ENCODE data around the gene COL27A1. TPM values are rescaled to one million over a fixed set of nuclear protein-coding genes. Genes with fewer than 3 reads are reported as not detected.

COL27A1 gene
- total RNA-seq, 2 experiments from 2014 or later, result not detected

DNA sequence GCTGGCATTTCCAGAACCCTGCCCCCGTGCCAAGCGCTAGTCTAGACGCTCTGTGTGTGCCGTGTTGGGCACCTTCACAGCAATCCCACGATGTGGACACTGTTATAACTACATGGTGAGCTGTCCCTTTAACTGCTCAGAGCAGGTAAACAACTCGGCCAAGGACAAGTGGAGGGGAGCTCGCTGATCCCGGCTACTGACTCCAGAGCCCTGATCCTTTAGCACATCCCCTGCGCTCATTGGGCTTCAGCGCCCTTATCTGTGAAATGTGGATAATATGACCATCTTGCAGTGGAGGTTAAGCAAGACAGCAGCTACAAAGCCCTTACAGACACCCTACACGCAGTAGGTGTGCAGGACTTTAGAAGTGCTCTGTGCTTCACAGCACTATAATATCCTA, 190.8 kb downstream of the COL27A1 start:
- Histone ChIP-seq H3K36me3 (ENCODE audit: insufficient read depth, low read length) (peaks cover 95% of the 10 kb centered on the region), H3K4me2 (ENCODE audit: low read length) (no peak overlapping the region), H3K4me3 (ENCODE audit: low read depth, low read length, poor library complexity, severe bottlenecking) (no peak overlapping the region), H2AFZ (ENCODE audit: low read length) (no peak overlapping the region), H3K9me2 (ENCODE audit: insufficient read depth, low read length) (no peaks in the 10 kb centered on the region), H3K9me3 (ENCODE audit: low read length) (no peaks in the 10 kb centered on the region), H3K27ac (ENCODE audit: low read depth, low read length, poor library complexity, severe bottlenecking) (no peak overlapping the region), H3K4me1 (ENCODE audit: insufficient read depth, low read length, poor library complexity, severe bottlenecking) (peaks cover 25% of the 10 kb centered on the region), H3K79me2 (ENCODE audit: insufficient read depth, low read depth, low read length) (no peaks in the 10 kb centered on the region), H4K20me1 (ENCODE audit: insufficient read depth, low read length) (no peaks in the 10 kb centered on the region)
- DNase-seq (ENCODE audit: low spot score), result no peak
- TF ChIP-seq, protein P1, sequence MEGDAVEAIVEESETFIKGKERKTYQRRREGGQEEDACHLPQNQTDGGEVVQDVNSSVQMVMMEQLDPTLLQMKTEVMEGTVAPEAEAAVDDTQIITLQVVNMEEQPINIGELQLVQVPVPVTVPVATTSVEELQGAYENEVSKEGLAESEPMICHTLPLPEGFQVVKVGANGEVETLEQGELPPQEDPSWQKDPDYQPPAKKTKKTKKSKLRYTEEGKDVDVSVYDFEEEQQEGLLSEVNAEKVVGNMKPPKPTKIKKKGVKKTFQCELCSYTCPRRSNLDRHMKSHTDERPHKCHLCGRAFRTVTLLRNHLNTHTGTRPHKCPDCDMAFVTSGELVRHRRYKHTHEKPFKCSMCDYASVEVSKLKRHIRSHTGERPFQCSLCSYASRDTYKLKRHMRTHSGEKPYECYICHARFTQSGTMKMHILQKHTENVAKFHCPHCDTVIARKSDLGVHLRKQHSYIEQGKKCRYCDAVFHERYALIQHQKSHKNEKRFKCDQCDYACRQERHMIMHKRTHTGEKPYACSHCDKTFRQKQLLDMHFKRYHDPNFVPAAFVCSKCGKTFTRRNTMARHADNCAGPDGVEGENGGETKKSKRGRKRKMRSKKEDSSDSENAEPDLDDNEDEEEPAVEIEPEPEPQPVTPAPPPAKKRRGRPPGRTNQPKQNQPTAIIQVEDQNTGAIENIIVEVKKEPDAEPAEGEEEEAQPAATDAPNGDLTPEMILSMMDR (conservative IDR thresholded peaks at IDR 0.05; ENCODE audit: low read length), result no peak
- no peak for TF ChIP-seq EZH2phosphoT487 (IDR thresholded peaks at IDR 0.05; ENCODE audit: borderline replicate concordance, low read depth, low read length)
- intact Hi-C loops (cut with micrococcal nuclease; ENCODE audit: unreplicated experiment), result no loop called here
- POLR2A ChIA-PET, result no interaction called here
- CTCF ChIA-PET (ENCODE audit: unreplicated experiment), result no interaction called here
- BruUV-seq (replicated peaks), result no TSS peak

GRCh38 chr9:114347675-114348074, 192.3 kb downstream of the COL27A1 start:
- no peak overlapping the region for H3K4me3 ChIP-seq (ENCODE audit: low read depth, low read length, poor library complexity, severe bottlenecking)
- no peaks in the 10 kb centered on the region for H4K20me1 ChIP-seq (ENCODE audit: insufficient read depth, low read length)
- H3K36me3 ChIP-seq (ENCODE audit: insufficient read depth, low read length), result peaks cover 96% of the 10 kb centered on the region
- H2AFZ ChIP-seq (ENCODE audit: low read length), result no peak overlapping the region
- no TSS peak for BruUV-seq (replicated peaks)
- no peaks in the 10 kb centered on the region for H3K79me2 ChIP-seq (ENCODE audit: insufficient read depth, low read depth, low read length)
- POLR2A ChIA-PET, result no interaction called here
- H3K9me3 ChIP-seq (ENCODE audit: low read length), result no peaks in the 10 kb centered on the region
- H3K27ac ChIP-seq (ENCODE audit: low read depth, low read length, poor library complexity, severe bottlenecking), result no peak overlapping the region
- intact Hi-C loops (cut with micrococcal nuclease; ENCODE audit: unreplicated experiment), result no loop called here
- no peak for TF ChIP-seq EZH2phosphoT487 (IDR thresholded peaks at IDR 0.05; ENCODE audit: borderline replicate concordance, low read depth, low read length)
- TF ChIP-seq, protein P1 (conservative IDR thresholded peaks at IDR 0.05; ENCODE audit: low read length), result no peak
- CTCF ChIA-PET (ENCODE audit: unreplicated experiment), result interaction anchor here (0.6 kb wide), 1 partner anchor 306 kb away, joined by 3 read pairs; no protein-coding TSS in a partner anchor
- no peaks in the 10 kb centered on the region for H3K9me2 ChIP-seq (ENCODE audit: insufficient read depth, low read length)
- no peak for DNase-seq (ENCODE audit: low spot score)
- peaks cover 25% of the 10 kb centered on the region for H3K4me1 ChIP-seq (ENCODE audit: insufficient read depth, low read length, poor library complexity, severe bottlenecking)
- no peak overlapping the region for H3K4me2 ChIP-seq (ENCODE audit: low read length)

DNA sequence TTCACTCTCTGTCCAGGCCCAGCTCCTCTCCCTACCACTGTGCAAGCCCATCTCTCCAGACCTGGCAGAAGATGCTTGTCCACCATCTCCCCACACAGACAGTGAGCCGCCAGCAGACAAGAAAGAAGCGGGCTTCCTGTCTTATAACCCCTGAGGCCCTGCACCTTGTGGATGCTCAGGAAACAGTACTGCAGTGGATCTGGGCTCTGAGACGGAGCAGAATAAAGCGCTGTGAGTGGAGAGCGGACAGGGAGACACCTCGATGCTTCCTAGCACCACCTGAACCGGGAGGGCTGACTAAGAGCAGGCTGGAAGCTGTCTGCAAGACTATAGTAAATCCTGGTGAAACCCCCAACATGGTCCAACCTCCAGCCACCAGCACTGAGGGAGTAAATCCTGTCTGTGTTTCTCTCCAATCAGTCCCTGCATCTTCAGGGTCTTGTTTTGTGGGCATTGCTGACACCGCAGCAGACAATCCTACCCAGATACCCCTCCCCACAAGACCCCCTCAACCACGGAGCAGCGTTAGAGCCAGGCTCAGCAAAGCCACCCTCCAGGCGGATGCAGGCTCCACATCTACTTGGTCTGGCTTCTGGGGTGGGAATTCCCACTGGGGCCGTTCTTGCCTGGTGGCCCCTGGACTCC, 193.0 kb downstream of the COL27A1 start:
- H4K20me1 ChIP-seq (ENCODE audit: insufficient read depth, low read length), result no peaks in the 10 kb centered on the region
- no peaks in the 10 kb centered on the region for H3K9me3 ChIP-seq (ENCODE audit: low read length)
- no peak overlapping the region; the same call in 1 of the 2 replicates for H3K4me2 ChIP-seq (ENCODE audit: low read length)
- H2AFZ ChIP-seq (ENCODE audit: low read length), result no peak overlapping the region
- no peak for DNase-seq (ENCODE audit: low spot score)
- H3K27ac ChIP-seq (ENCODE audit: low read depth, low read length, poor library complexity, severe bottlenecking), result peak overlapping the region; percentile 60
- ChIA-PET POLR2A (interaction anchor here (1.2 kb wide), 1 partner anchor 37 kb away, joined by 4 read pairs; no protein-coding TSS in a partner anchor), CTCF (ENCODE audit: unreplicated experiment) (interaction anchor here (0.6 kb wide), 1 partner anchor 305 kb away, joined by 3 read pairs; no protein-coding TSS in a partner anchor)
- H3K79me2 ChIP-seq (ENCODE audit: insufficient read depth, low read depth, low read length), result no peaks in the 10 kb centered on the region
- H3K4me3 ChIP-seq (ENCODE audit: low read depth, low read length, poor library complexity, severe bottlenecking), result no peak overlapping the region
- intact Hi-C loops (cut with micrococcal nuclease; ENCODE audit: unreplicated experiment), result no loop called here
- peaks cover 96% of the 10 kb centered on the region for H3K36me3 ChIP-seq (ENCODE audit: insufficient read depth, low read length)
- H3K9me2 ChIP-seq (ENCODE audit: insufficient read depth, low read length), result no peaks in the 10 kb centered on the region
- H3K4me1 ChIP-seq (ENCODE audit: insufficient read depth, low read length, poor library complexity, severe bottlenecking), result peaks cover 25% of the 10 kb centered on the region
- TF ChIP-seq, protein P1 (conservative IDR thresholded peaks at IDR 0.05; ENCODE audit: low read length), result no peak
- no peak for TF ChIP-seq EZH2phosphoT487 (IDR thresholded peaks at IDR 0.05; ENCODE audit: borderline replicate concordance, low read depth, low read length)
- no TSS peak for BruUV-seq (replicated peaks)
